ENCODE data around the gene MAF.

The MAF gene

DNA sequence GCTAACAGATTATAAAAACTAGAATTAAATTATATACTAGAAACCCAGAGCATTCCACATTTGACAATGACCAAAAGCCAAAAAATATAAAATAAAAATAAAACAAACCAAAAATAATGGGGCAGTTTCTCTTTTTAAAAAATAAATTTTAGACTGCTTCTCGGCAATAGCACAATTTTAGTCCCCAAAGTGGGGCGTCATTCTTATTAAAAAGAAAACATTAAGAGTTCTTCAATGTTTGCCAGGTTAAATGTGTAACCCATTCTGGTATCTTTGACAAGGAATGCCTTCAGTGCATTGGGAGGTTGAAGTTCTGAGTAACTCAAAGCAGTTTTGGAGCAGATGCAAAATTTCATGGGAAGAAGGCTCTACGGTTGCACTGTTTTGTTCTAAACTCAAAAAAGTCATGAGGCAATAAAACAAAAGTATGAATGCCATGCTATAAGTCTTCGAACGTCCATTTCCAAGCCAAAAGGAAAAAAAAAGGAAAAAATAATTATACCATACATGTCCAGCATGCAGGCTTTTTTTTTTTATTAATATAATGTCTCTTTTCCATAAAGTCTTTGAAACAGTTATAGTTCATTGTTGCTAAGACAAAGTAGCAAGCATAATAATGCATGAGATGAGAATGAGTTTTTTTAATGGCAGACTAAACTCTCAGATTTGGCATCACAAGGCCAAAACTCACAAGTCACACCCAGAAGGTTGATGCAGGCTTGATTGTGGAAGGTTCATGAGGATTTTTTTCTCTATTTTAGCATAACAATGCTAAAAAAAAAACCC is 3.1 kb downstream of the MAF start:
- Histone ChIP-seq H3K27ac (no peak overlapping the region), H3K4me3 (ENCODE audit: low read depth in 1 of 2, low read length in 1 of 2) (no peak overlapping the region)
- TF ChIP-seq, protein P1, sequence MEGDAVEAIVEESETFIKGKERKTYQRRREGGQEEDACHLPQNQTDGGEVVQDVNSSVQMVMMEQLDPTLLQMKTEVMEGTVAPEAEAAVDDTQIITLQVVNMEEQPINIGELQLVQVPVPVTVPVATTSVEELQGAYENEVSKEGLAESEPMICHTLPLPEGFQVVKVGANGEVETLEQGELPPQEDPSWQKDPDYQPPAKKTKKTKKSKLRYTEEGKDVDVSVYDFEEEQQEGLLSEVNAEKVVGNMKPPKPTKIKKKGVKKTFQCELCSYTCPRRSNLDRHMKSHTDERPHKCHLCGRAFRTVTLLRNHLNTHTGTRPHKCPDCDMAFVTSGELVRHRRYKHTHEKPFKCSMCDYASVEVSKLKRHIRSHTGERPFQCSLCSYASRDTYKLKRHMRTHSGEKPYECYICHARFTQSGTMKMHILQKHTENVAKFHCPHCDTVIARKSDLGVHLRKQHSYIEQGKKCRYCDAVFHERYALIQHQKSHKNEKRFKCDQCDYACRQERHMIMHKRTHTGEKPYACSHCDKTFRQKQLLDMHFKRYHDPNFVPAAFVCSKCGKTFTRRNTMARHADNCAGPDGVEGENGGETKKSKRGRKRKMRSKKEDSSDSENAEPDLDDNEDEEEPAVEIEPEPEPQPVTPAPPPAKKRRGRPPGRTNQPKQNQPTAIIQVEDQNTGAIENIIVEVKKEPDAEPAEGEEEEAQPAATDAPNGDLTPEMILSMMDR (IDR thresholded peaks at IDR 0.05): no peak

DNA sequence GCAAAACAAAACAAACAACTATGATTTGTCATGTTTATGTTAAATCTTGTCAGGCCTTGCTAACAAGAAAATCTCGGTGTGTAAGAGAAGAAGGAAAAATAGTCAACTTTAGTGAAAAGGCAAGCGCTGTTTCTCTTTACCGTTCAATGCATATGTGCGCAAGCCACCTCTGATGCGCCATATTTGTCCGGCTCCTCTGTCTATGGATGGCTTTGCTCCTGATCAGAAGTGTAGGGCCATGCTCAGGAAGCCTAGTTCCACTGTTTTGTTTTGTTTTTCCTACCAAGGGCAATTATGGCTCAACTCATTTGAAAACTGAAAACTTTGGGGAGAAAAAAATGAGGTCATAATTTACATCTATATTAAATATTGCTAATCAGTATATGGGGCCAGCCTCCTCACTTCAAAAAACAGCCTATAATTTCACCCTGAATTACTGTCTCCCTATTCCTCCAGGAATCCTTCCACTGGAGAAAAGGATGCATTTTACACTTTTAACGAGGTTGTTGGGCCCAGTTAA is 4.5 kb downstream of the MAF start:
- Histone ChIP-seq H3K4me3 (ENCODE audit: low read depth in 1 of 2, low read length in 1 of 2) (no peak overlapping the region), H3K36me3 (no peaks in the 10 kb centered on the region), H3K4me1 (ENCODE audit: control insufficient read depth in 1 of 2, insufficient read depth in 1 of 2, low read depth in 1 of 2, low read length in 1 of 2) (peaks cover 12 to 16% of the 10 kb centered on the region in 2 experiments)

More for the DNA sequence above, 3.1 kb downstream of the MAF start:
- peaks cover 98% of the 10 kb centered on the region for H3K27me3 ChIP-seq
- peaks cover 22 to 27% of the 10 kb centered on the region in 2 experiments for H3K4me1 ChIP-seq (ENCODE audit: control insufficient read depth in 1 of 2, insufficient read depth in 1 of 2, low read depth in 1 of 2, low read length in 1 of 2)
- no peaks in the 10 kb centered on the region for H3K36me3 ChIP-seq
- H3K9me3 ChIP-seq: no peaks in the 10 kb centered on the region

DNA sequence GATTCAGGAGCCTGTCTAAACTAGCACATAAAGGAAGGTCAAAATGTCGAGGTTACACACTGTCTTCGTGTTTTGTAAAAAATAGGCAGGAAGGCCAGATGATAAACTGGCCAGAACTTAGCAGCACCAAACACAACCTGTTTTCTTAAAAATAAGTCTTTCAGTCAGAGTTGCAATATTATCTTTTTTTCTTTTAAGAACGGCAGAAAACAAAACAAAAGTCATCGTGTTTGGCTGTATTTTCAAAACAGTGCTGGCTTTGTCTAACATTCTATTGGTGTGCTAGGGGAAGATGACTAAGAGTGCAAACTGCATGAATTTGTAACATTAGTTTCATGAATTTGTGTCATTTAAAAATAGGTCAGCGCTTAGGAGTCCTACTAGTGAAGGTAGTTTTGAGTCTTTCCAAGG is 5.3 kb downstream of the MAF start:
- peaks cover 98% of the 10 kb centered on the region for H3K27me3 ChIP-seq
- H3K4me3 ChIP-seq (ENCODE audit: low read depth in 1 of 2, low read length in 1 of 2): no peak overlapping the region
- peaks cover 6 to 12% of the 10 kb centered on the region in 2 experiments for H3K4me1 ChIP-seq (ENCODE audit: control insufficient read depth in 1 of 2, insufficient read depth in 1 of 2, low read depth in 1 of 2, low read length in 1 of 2)
- no peaks in the 10 kb centered on the region for H3K9me3 ChIP-seq
- H3K36me3 ChIP-seq: no peaks in the 10 kb centered on the region
- TF ChIP-seq, protein P1 (IDR thresholded peaks at IDR 0.05): no peak
- H3K27ac ChIP-seq: no peak overlapping the region

More for the DNA sequence above, 4.5 kb downstream of the MAF start:
- TF ChIP-seq, protein P1 (IDR thresholded peaks at IDR 0.05): no peak
- peaks cover 98% of the 10 kb centered on the region for H3K27me3 ChIP-seq
- no peak overlapping the region for H3K27ac ChIP-seq
- no peaks in the 10 kb centered on the region for H3K9me3 ChIP-seq

DNA sequence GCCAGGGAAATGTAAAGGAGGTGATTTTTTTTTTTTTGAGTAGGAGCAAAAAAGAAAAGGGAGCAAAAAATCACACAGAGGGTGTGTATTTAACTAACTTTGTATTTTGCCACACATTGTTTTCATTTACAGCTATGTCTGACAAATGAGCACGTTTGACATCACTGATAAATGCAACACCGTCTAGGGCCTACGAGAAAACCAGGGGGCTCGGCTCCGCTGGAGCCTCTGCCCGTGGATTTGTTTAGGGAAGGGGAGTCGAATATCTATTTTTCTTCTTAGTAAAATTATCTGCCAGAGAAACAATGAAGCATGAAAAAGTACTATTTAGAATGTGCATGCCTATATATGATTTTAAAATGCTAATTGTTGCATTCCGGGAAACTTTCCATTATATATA is 6.8 kb downstream of the MAF start:
- H3K4me1 ChIP-seq (ENCODE audit: control insufficient read depth in 1 of 2, insufficient read depth in 1 of 2, low read depth in 1 of 2, low read length in 1 of 2): peaks cover 2 to 3% of the 10 kb centered on the region in 2 experiments

DNA sequence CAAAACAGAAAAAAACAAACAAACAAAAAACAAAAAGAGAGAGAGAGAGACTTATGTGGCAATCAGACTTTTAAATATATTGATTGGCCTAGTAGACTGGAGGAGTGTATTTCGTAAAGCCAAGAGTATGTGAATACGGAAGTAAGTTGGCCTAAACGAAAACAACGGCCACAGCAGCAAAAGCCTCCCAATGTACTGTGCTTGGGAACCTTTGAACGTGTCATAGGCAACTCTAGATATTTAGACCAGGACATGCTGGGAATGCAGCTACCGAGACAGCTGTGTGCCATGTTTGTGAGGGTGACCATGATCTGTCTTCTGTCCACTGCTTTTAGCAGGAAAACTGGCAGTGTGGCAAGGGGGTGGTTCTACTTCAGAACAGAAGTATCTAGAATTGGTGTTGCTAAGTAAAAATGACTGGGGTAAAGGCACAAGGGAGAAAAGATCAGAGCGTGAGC is 7.4 kb downstream of the MAF start:
- H3K27ac ChIP-seq: no peak overlapping the region

More for the DNA sequence above, 6.8 kb downstream of the MAF start:
- Histone ChIP-seq H3K9me3 (no peaks in the 10 kb centered on the region), H3K27ac (no peak overlapping the region), H3K4me3 (ENCODE audit: low read depth in 1 of 2, low read length in 1 of 2) (no peak overlapping the region), H3K36me3 (no peaks in the 10 kb centered on the region), H3K27me3 (peaks cover 100% of the 10 kb centered on the region)
- TF ChIP-seq, protein P1 (IDR thresholded peaks at IDR 0.05): no peak

More for the DNA sequence above, 7.4 kb downstream of the MAF start:
- Histone ChIP-seq H3K36me3 (no peaks in the 10 kb centered on the region), H3K4me1 (ENCODE audit: control insufficient read depth in 1 of 2, insufficient read depth in 1 of 2, low read depth in 1 of 2, low read length in 1 of 2) (no peaks in the 10 kb centered on the region), H3K9me3 (no peaks in the 10 kb centered on the region), H3K27me3 (peaks cover 100% of the 10 kb centered on the region), H3K4me3 (ENCODE audit: low read depth in 1 of 2, low read length in 1 of 2) (no peak overlapping the region)
- TF ChIP-seq, protein P1 (IDR thresholded peaks at IDR 0.05): no peak
